Left lung (tissue), 10 donors: ENCODE results near the gene TRPM3. TPM values are rescaled to one million over a fixed set of nuclear protein-coding genes. Genes with fewer than 3 reads are reported as not detected.
"Not testable (repeated sequence)": the region's sequence is repeated elsewhere in the genome, so short reads cannot be mapped to it uniquely, and the experiment has no call there.

ENCODE experiments used
- ATAC-seq: fragments of 200-7000 bp; cut with Tn5 transposase; one replicate; pipeline ENCODE4 v1.9.1; 2020; ENCODE audit warnings: moderate library complexity
- DNase-seq, 4 donors: peaks; one replicate each; pipeline ENCODE4 v3.0.0-alpha.2; 2013 to 2020
- H3K27ac ChIP-seq, 2 donors: fragments of 200-600 bp; sonication (generic) in 1 of 2; one replicate each; pipeline versions ENCODE4 v1.5.0 to v1.8.0; 2020 to 2021
- H3K27me3 ChIP-seq, 2 donors: fragments of 200-600 bp; sonication (generic) in 1 of 2; one replicate each; pipeline versions ENCODE4 v1.5.0 to v1.8.0; 2020 to 2021
- H3K36me3 ChIP-seq, 2 donors: fragments of 200-600 bp; sonication (generic) in 1 of 2; one replicate each; pipeline versions ENCODE4 v1.5.0 to v1.8.0; 2020 to 2021
- H3K4me1 ChIP-seq, 2 donors: fragments of 200-600 bp; one replicate each; pipeline ENCODE4 v1.8.0; 2021
- H3K4me3 ChIP-seq, 2 donors: fragments of 200-600 bp; sonication (generic) in 1 of 2; one replicate each; pipeline versions ENCODE4 v1.5.0 to v1.8.0; 2020 to 2021; ENCODE audit warnings: mild to moderate bottlenecking in 1 of 2
- H3K9me3 ChIP-seq, 2 donors: fragments of 200-600 bp; sonication (generic) in 1 of 2; one replicate each; pipeline versions ENCODE4 v1.5.0 to v1.8.0; 2020 to 2021
- CTCF ChIP-seq, 2 donors: fragments of 200-600 bp; sonication (generic) in 1 of 2; IDR thresholded peaks; one replicate each; pipeline versions ENCODE4 v1.5.0 to v1.8.0; 2021; ENCODE audit warnings: antibody characterized with exemption in 2 of 2
- intact Hi-C, 2 donors: fragments of 100-400 bp; cut with DNase I; formaldehyde crosslinking; loops; one replicate each; pipeline versions ENCODE4 v1.11.2 to v1.14.2; 2022
- polyA plus RNA-seq, 6 donors: library from polyadenylated mRNA; unstranded; fragments of 120-200 nt; gene quantifications; one replicate each; pipeline ENCODE4 v1.2.1, GENCODE V29; 2013; ENCODE audit not compliant: insufficient read length in 6 of 6
- total RNA-seq, 2 donors: library from RNA; stranded (reverse); fragmentation: NEBNext Ultra II Directional; extraction: Animal tissue kit (Norgen Biotek cat#: 25700); gene quantifications; one replicate each; pipeline ENCODE4 v1.2.1, GENCODE V29; 2021
- donor health status: DM: no; HTN: yes; CAD: no.
- donor health status: DM: no; HTN: no; CAD: no.

Gene TRPM3
- total and polyA plus RNA-seq, 8 donors = 0.17 to 2.1 (median 1.2) TPM

- DNase-seq = no peak
- Histone ChIP-seq H3K4me1 (no peaks in the 10 kb centered on the region), H3K27ac (no peak overlapping the region), H3K36me3 (no peaks in the 10 kb centered on the region), H3K4me3 (no peak overlapping the region), H3K27me3 (no peaks in the 10 kb centered on the region), H3K9me3 (no peaks in the 10 kb centered on the region)
- TF ChIP-seq CTCF (IDR thresholded peaks at IDR 0.05) = no peak
- intact Hi-C loops = no loop called here
- no peak for ATAC-seq
Measured at GRCh38 chr9:70749066-70749465, 372.4 kb downstream of the TRPM3 start.

- TF ChIP-seq CTCF (IDR thresholded peaks at IDR 0.05) = no peak
- ATAC-seq (no peak), DNase-seq (no peak)
- Histone ChIP-seq H3K27ac (no peak overlapping the region), H3K36me3 (no peaks in the 10 kb centered on the region), H3K4me1 (no peaks in the 10 kb centered on the region), H3K27me3 (no peaks in the 10 kb centered on the region), H3K4me3 (no peak overlapping the region), H3K9me3 (no peaks in the 10 kb centered on the region)
- intact Hi-C loops = no loop called here
Measured at GRCh38 chr9:70747261-70747718, 374.1 kb downstream of the TRPM3 start.

GRCh38 chr9:70746760-70747159 lies 374.7 kb downstream of the TRPM3 start:
- Histone ChIP-seq H3K27ac (no peak overlapping the region), H3K4me1 (no peaks in the 10 kb centered on the region), H3K4me3 (no peak overlapping the region), H3K36me3 (no peaks in the 10 kb centered on the region), H3K27me3 (no peaks in the 10 kb centered on the region), H3K9me3 (no peaks in the 10 kb centered on the region)
- ATAC-seq = no peak
- DNase-seq = no peak
- intact Hi-C loops = no loop called here
- no peak for TF ChIP-seq CTCF (IDR thresholded peaks at IDR 0.05)

- no peak for TF ChIP-seq CTCF (IDR thresholded peaks at IDR 0.05)
- ATAC-seq = no peak
- intact Hi-C loops = no loop called here
Measured at GRCh38 chr9:70746316-70746715, 375.1 kb downstream of the TRPM3 start.

DNA sequence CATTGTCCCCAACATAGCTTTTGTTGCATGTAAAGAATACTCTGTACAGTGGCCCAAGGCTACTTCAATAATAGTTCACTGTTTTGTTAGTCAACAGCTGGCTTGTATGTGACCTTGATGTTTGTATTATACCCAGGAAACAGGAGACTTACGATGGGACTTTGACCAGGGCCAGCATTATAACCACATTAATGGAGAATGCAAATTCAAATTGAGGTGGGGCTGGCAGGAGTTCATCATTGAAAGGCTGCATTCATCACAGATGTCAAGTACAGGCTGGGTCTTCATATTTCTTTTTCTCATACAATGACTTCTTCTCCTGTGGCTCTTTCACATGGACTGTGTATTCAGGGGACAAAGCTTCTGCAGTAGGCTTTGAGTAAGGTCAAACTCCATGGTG lies 396.6 kb downstream of the TRPM3 start:
- H3K9me3 ChIP-seq, H3K27me3 ChIP-seq, H3K36me3 ChIP-seq, H3K27ac ChIP-seq, DNase-seq, H3K4me1 ChIP-seq, H3K4me3 ChIP-seq, intact Hi-C loops, ATAC-seq: not testable (repeated sequence)

More at GRCh38 chr9:70746316-70746715, 375.1 kb downstream of the TRPM3 start:
- Histone ChIP-seq H3K36me3 (no peaks in the 10 kb centered on the region), H3K4me3 (no peak overlapping the region), H3K9me3 (no peaks in the 10 kb centered on the region), H3K4me1 (no peaks in the 10 kb centered on the region), H3K27ac (no peak overlapping the region), H3K27me3 (no peaks in the 10 kb centered on the region)
- DNase-seq = no peak

DNA sequence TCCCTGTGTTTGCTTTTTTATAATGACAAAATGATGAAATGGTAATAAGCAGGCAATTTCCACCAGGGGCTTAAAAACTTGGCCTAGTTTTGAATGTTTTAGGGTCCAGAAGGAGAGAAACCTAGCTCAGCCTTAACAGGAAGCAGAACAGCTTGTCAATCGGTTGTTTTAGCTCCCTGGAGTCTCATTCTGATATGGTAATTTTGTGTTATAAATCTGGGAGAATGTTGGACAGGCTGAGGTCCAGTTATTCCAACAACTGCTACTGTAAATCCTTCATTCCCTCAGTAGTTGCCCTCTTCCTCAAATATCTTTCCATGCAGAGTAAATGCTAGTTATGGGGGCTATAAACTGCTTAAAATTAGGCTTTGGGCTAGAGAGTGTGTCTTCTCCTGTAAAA lies 397.4 kb downstream of the TRPM3 start:
- H3K4me3 ChIP-seq, ATAC-seq, intact Hi-C loops, H3K27ac ChIP-seq, H3K36me3 ChIP-seq, H3K9me3 ChIP-seq, H3K27me3 ChIP-seq, H3K4me1 ChIP-seq, DNase-seq: not testable (repeated sequence)

GRCh38 chr9:70706797-70707196 lies 414.6 kb downstream of the TRPM3 start:
- H3K4me1 ChIP-seq, H3K36me3 ChIP-seq, DNase-seq, H3K9me3 ChIP-seq, intact Hi-C loops, H3K27me3 ChIP-seq, H3K4me3 ChIP-seq, H3K27ac ChIP-seq, ATAC-seq: not testable (repeated sequence)
